Skin of body (tissue), 2 donors: ENCODE data around the gene SERTAD2. TPM values are rescaled to one million over a fixed set of nuclear protein-coding genes. Genes with fewer than 3 reads are reported as not detected.

Experiments used
- DNase-seq: peaks from one replicate; lab custom pipeline; 2025; lab: John Stamatoyannopoulos, UW
- total RNA-seq: library from RNA; depleted of rRNA; stranded (reverse); fragments of >200 nt; gene quantifications from one replicate; pipeline ENCODE4 v1.2.3, GENCODE V29; 2014

Gene SERTAD2
- total RNA-seq, 1 donor from 2014 or later = 18.7 TPM

DNA sequence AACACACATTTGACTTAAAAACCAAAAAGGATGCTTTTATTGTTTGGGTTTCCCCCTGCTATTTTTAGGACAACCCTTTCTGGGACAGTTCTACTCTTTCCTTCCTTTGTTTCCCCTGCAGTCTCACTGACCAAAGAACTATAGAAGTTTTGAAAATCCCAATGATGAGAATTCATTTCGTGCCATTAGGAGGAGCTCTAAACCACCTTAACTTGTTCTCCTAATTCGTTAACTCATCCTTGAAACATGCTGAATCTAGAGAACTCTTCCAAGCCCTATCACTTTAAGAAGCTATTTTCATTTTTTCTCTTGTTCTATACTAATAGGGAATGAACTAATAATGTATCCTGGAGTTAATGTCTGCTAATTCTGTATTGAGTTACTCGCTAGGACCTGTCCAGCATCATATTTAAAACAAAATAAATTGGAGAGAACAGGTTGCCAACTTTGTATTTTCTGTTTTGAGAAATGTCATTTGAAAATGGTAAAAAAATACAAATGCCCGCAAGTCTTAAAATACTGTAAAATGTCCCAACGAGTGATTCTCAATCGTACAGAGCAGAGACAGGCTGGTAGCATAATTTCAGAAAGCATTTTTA, 66.7 kb downstream of the SERTAD2 start:
- DNase-seq = peak; percentile 28

DNA sequence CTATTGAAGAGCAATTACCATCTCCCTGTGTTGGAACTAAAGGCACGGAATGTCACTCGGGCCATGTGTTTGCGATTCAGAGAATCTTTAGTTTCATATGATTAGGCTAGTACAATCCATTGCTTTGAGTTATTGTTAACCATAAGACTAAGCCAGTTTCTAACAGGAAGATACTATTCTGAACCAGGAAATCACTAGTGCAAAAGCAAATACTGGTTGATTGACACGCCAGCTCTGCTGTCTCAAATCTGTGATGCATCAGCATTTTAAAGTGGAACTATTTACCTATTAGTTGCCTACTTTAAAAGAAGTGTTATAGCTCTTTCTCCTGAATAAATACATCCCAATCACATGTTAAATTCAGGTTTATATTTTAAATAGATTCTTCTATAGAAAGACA, 67.7 kb downstream of the SERTAD2 start:
- no peak for DNase-seq

DNA sequence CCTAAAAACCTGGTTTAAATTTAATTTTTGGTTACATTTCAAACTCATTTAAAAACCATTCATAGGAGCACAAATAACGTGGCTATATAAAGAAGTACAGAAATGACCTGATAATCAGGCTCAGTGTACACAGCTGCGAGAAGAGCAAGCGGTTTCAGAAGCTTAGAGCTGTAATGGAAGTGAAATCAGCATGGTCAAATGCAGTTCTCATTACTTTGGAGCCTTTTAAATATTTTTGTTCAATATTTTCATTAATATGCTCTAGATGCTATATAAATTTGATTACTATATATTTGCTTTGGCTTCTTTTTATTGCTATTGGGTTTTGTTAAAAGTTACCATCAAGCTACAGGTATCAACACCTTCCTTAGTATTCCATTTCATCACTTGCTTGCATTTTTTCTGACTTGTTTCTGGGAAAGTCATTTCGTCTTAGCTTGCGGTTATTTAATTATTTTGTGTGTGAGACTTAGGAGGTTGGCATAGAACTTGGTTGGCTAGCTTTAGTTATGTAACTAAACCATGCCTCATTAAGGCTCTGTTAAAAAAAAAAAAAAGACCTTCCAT, 70.9 kb downstream of the SERTAD2 start:
- DNase-seq = no peak

DNA sequence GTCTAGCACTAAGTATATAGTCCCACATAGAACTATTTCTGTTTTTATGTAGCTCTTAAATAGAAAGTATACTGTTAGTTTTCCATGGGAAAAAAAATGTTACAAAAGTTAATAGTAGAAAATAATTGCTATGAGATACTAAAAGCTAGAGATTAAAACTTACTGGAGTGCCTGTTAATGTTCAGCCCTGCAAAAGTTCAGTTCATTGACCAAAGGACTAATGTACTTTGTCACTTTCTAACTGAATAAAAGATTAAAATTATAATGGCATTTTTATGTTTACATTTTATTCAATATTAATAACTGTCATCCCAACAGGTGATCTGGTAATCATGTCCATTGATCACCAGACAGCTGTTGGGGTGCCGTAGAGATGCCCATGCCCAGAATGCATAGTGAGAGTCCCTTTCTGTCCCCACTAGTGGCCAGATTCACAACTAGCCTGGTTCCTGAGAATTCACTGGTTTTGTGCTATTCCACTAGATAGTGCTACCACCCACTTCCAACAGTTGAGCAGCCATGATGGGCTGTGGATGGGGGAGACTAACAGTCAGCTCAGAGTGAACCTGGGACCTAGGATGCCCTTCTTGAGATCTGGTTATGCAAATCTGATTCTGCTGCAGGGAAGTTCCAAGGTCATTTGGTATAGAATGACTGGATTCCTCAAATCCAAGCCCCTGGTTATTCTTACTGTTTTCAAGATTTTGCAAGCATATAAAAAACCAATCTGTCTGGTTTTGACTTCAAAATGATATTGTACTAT, 71.8 kb downstream of the SERTAD2 start:
- DNase-seq = no peak

Other genes starting within 250 kb of the SERTAD2 start
- 46.4 TPM for gene LGALSL, start 199.8 kb downstream of the SERTAD2 start, total RNA-seq
- gene AFTPH, start 129.6 kb downstream of the SERTAD2 start, total RNA-seq = 55.1 TPM